ENCODE results near the gene ZDHHC19.

- TF ChIP-seq CTCF (IDR thresholded peaks at IDR 0.05) (no peak), POLR2A (IDR thresholded peaks at IDR 0.05) (no peak)
Observed at GRCh38 chr3:196236223-196236622, 25.0 kb upstream of the ZDHHC19 start.

All from body of pancreas (tissue), 4 donors.